Measurements from ENCODE around the gene RBBP8NL.

Gene RBBP8NL

GRCh38 chr20:62445553-62446340, 18.4 kb upstream of the RBBP8NL start:
- no peak overlapping the region for H3K4me3 ChIP-seq (ENCODE audit: low read depth, low read length)
- no peak for DNase-seq (ENCODE audit: low read depth)
- no peak for TF ChIP-seq CTCF (IDR thresholded peaks at IDR 0.05; ENCODE audit: insufficient read depth, low read depth, low read length, missing control alignments)

GRCh38 chr20:62444286-62444685, 16.9 kb upstream of the RBBP8NL start:
- TF ChIP-seq CTCF (IDR thresholded peaks at IDR 0.05; ENCODE audit: insufficient read depth, low read depth, low read length, missing control alignments), result no peak
- no peak for DNase-seq (ENCODE audit: low read depth)
- no peak overlapping the region for H3K4me3 ChIP-seq (ENCODE audit: low read depth, low read length)

GRCh38 chr20:62441987-62442539, 14.7 kb upstream of the RBBP8NL start:
- H3K4me3 ChIP-seq (ENCODE audit: low read depth, low read length), result no peak overlapping the region
- DNase-seq (ENCODE audit: low read depth), result no peak
- TF ChIP-seq CTCF (IDR thresholded peaks at IDR 0.05; ENCODE audit: insufficient read depth, low read depth, low read length, missing control alignments), result no peak

- peak; percentile 22 for DNase-seq (ENCODE audit: low read depth)
- TF ChIP-seq CTCF (IDR thresholded peaks at IDR 0.05; ENCODE audit: insufficient read depth, low read depth, low read length, missing control alignments), result no peak
- H3K4me3 ChIP-seq (ENCODE audit: low read depth, low read length), result no peak overlapping the region
Observed at GRCh38 chr20:62439218-62439617, 11.9 kb upstream of the RBBP8NL start.

GRCh38 chr20:62437927-62438326, 10.6 kb upstream of the RBBP8NL start:
- TF ChIP-seq CTCF (IDR thresholded peaks at IDR 0.05; ENCODE audit: insufficient read depth, low read depth, low read length, missing control alignments), result no peak
- no peak overlapping the region for H3K4me3 ChIP-seq (ENCODE audit: low read depth, low read length)
- no peak for DNase-seq (ENCODE audit: low read depth)

- TF ChIP-seq CTCF (IDR thresholded peaks at IDR 0.05; ENCODE audit: insufficient read depth, low read depth, low read length, missing control alignments), result no peak
- no peak overlapping the region for H3K4me3 ChIP-seq (ENCODE audit: low read depth, low read length)
- no peak for DNase-seq (ENCODE audit: low read depth)
Observed at GRCh38 chr20:62437496-62437895, 10.2 kb upstream of the RBBP8NL start.
